Keratinocyte (primary cell): ENCODE results near the gene GJC3. TPM values are rescaled to one million over a fixed set of nuclear protein-coding genes. Genes with fewer than 3 reads are reported as not detected.
A peak's percentile ranks its signal among the peaks of the same experiment; 100 is the strongest.

Experiments used
- DNase-seq: peaks from one replicate; pipeline ENCODE4 v3.0.0-alpha.2; 2011; ENCODE audit warnings: low read depth, missing footprints, low spot score
- FAIRE-seq: peaks from 2 replicates; lab custom pipeline; 2011; peaks lifted over from hg19 to GRCh38; lab: Jason Lieb, UNC
- H2AFZ ChIP-seq: 2 replicates; pipeline ENCODE4 v1.6.0; 2012; ENCODE audit warnings: low read length, control low read depth, inconsistent platforms; ENCODE audit not compliant: control insufficient read depth
- H3K27ac ChIP-seq: 2 replicates; pipeline ENCODE4 v1.5.1; 2011; ENCODE audit warnings: low read length; ENCODE audit not compliant: control insufficient read depth, insufficient read depth
- H3K27me3 ChIP-seq: 3 replicates; pipeline ENCODE4 v1.6.0; 2011; ENCODE audit warnings: low read length; ENCODE audit not compliant: control insufficient read depth, insufficient read depth; ENCODE audit errors: extremely low read depth
- H3K36me3 ChIP-seq, 2 experiments: 2 replicates in 1 of 2; 3 replicates in 1 of 2; pipeline ENCODE4 v1.5.1; 2011; ENCODE audit warnings: low read length in 2 of 2, mild to moderate bottlenecking in 1 of 2; ENCODE audit not compliant: control insufficient read depth in 2 of 2, insufficient read depth in 2 of 2; ENCODE audit errors: extremely low read depth in 1 of 2
- H3K4me1 ChIP-seq: 3 replicates; pipeline ENCODE4 v1.5.1; 2011; ENCODE audit warnings: low read length; ENCODE audit not compliant: control insufficient read depth, insufficient read depth; ENCODE audit errors: extremely low read depth
- H3K4me2 ChIP-seq: 3 replicates; pipeline ENCODE4 v1.6.0; 2011; ENCODE audit warnings: low read depth, low read length; ENCODE audit not compliant: control insufficient read depth, insufficient read depth; ENCODE audit errors: extremely low read depth
- H3K4me3 ChIP-seq, 3 experiments: fragments of 200-600 bp in 1 of 3; sonication (generic) in 1 of 3; 2 replicates in 2 of 3; 3 replicates in 1 of 3; pipeline ENCODE4 v1.5.1; 2011 to 2016; ENCODE audit warnings: low read length in 3 of 3, mild to moderate bottlenecking in 3 of 3, control low read depth in 2 of 3, inconsistent platforms in 1 of 3, low read depth in 1 of 3, mixed read lengths in 1 of 3, mixed run types in 1 of 3, moderate library complexity in 1 of 3; ENCODE audit not compliant: control insufficient read depth in 2 of 3, insufficient read depth in 2 of 3; ENCODE audit errors: extremely low read depth in 1 of 3
- H3K79me2 ChIP-seq: 2 replicates; pipeline ENCODE4 v1.6.0; 2012; ENCODE audit warnings: low read length; ENCODE audit not compliant: control insufficient read depth, insufficient read depth
- H3K9ac ChIP-seq: 3 replicates; pipeline ENCODE4 v1.6.0; 2011; ENCODE audit warnings: low read length; ENCODE audit not compliant: control insufficient read depth, insufficient read depth; ENCODE audit errors: extremely low read depth
- H3K9me1 ChIP-seq: 3 replicates; pipeline ENCODE4 v1.6.0; 2011; ENCODE audit warnings: low read length; ENCODE audit not compliant: control insufficient read depth, insufficient read depth; ENCODE audit errors: extremely low read depth
- H3K9me3 ChIP-seq: 2 replicates; pipeline ENCODE4 v1.5.1; 2012; ENCODE audit warnings: low read depth, low read length; ENCODE audit not compliant: control insufficient read depth
- H4K20me1 ChIP-seq: 3 replicates; pipeline ENCODE4 v1.6.0; 2011; ENCODE audit warnings: low read length; ENCODE audit not compliant: control insufficient read depth, insufficient read depth; ENCODE audit errors: extremely low read depth
- EZH2 ChIP-seq: IDR thresholded peaks from one replicate; pipeline ENCODE4 v1.6.1; 2012; ENCODE audit warnings: inconsistent platforms, mild to moderate bottlenecking, low read length, moderate library complexity
- dilution Hi-C: fragments of 300-500 bp; cut with MboI; formaldehyde crosslinking; loops from one replicate; pipeline ENCODE4 v1.7.0; 2020; ENCODE audit warnings: low sequenced_read_pairs; ENCODE audit not compliant: extremely low pct_ligation_motif_present
- polyA plus RNA-seq, 5 experiments: library from polyadenylated mRNA; depleted of rRNA in 3 of 5; stranded (reverse) in 3 of 5; stranded (forward) in 1 of 5; unstranded in 1 of 5; fragments of >200 nt; gene quantifications; 1 replicate in 1 of 5; 2 replicates in 3 of 5; 3 replicates in 1 of 5; pipeline versions ENCODE4 v1.2.1 to v1.2.3, GENCODE V29; 2011 to 2012; ENCODE audit warnings: missing spikeins in 2 of 5, low read depth in 1 of 5, low replicate concordance in 1 of 5
- TF ChIP-seq, protein P1 (sequence below), 3 experiments: IDR thresholded peaks in 1 of 3; conservative IDR thresholded peaks in 1 of 3; optimal IDR thresholded peaks in 1 of 3; 2 replicates in 2 of 3; 3 replicates in 1 of 3; pipeline versions ENCODE3 to v1.5.1; 2011; ENCODE audit warnings: low read length in 3 of 3, mild to moderate bottlenecking in 3 of 3, moderate library complexity in 2 of 3, control low read depth in 1 of 3, inconsistent platforms in 1 of 3; ENCODE audit not compliant: insufficient read depth in 2 of 3; ENCODE audit errors: extremely low read depth in 1 of 3

GJC3 gene
- polyA plus RNA-seq, 1 donor (not counting 4 experiments of a cell fraction or from before 2014, with no cell fraction given), result not detected

DNA sequence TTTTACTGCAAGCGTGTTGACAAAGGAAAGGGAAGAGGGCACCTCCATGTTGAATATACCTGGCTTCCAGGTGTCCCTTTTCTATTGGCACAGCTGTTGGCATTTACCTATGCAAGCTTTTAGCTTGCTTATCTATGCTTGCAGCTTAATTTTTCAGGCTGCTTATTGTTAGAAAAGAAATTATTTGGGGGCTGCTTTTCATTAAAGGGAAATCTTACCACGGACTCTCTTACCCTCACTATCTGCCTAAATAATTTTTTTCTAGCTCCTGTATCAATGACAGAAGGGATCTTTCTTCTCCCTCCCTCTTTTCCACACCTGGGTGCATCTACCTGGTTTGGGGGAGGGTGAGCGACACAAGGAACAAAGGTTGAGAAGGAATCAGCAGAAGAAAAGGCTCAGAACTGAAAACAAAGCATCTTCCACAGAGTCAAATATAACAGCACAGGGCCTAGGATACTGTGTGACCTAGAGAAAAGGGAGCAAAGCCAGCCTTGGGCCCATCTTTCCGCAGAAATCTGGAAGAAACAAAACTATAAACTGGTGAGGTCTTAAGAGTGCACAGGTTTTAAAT lies 15.2 kb upstream of the GJC3 start:
- H3K36me3 ChIP-seq, result no peaks in the 10 kb centered on the region
- dilution Hi-C loops, result no loop called here
- FAIRE-seq, result no peak

DNA sequence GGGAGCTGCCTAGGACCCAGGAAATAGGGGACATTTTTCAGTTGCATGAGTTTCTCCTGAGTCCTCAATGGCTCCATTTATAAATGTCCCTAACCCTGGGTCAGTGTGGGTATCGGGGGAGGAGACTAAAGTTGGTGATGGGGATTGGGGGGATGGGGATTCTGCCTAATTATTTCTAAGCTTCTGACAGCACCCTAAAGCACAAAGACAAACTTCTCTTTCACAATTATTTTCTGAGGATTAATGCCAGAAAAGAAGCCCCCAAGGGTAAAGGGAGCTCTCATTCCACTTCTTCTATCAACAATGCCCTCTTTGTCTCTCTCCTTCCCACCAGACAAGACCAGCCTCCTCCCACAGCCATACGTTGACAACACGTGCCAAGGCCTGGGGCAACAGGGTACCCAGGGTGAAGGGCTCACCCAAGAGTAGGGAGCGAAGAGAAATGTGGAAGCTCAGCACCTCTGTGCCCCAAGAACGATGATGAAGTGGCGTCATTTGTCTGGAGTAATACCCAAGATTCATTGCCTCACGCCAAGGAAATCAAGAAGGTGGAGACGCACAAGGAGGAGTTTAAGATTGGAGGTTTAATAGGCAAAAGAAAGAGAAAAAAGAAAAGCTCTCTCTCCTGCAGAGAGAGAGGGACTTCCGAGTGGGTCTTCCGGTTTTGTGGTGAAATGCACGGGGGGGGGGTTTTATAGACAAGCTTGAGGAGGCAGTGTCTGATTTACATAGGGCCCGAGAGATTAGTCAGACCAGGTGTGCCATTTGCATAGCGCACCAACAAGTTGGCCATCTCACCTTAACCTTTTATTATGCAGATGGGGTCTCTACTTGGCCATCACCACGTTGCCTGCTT lies 14.4 kb upstream of the GJC3 start:
- no peak overlapping the region for H3K9ac ChIP-seq
- FAIRE-seq (no peak), DNase-seq (no peak)
- no peaks in the 10 kb centered on the region for H3K79me2 ChIP-seq
- H2AFZ ChIP-seq, result peak overlapping the region; percentile 50
- H3K27me3 ChIP-seq, result no peaks in the 10 kb centered on the region
- dilution Hi-C loops, result no loop called here
- TF ChIP-seq, protein P1, sequence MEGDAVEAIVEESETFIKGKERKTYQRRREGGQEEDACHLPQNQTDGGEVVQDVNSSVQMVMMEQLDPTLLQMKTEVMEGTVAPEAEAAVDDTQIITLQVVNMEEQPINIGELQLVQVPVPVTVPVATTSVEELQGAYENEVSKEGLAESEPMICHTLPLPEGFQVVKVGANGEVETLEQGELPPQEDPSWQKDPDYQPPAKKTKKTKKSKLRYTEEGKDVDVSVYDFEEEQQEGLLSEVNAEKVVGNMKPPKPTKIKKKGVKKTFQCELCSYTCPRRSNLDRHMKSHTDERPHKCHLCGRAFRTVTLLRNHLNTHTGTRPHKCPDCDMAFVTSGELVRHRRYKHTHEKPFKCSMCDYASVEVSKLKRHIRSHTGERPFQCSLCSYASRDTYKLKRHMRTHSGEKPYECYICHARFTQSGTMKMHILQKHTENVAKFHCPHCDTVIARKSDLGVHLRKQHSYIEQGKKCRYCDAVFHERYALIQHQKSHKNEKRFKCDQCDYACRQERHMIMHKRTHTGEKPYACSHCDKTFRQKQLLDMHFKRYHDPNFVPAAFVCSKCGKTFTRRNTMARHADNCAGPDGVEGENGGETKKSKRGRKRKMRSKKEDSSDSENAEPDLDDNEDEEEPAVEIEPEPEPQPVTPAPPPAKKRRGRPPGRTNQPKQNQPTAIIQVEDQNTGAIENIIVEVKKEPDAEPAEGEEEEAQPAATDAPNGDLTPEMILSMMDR (optimal IDR thresholded peaks at IDR 0.05 in 1 of 3, IDR thresholded peaks at IDR 0.05 in 1 of 3, conservative IDR thresholded peaks at IDR 0.05 in 1 of 3; ENCODE audit: extremely low read depth in 1 of 3, insufficient read depth in 2 of 3, low read length in 3 of 3), result no peak
- TF ChIP-seq EZH2, result no peak
- H3K4me3 ChIP-seq, result no peak overlapping the region
- no peak overlapping the region for H3K27ac ChIP-seq
- peak overlapping the region; percentile 8 for H3K4me2 ChIP-seq
- H3K4me1 ChIP-seq, result no peaks in the 10 kb centered on the region
- H3K9me1 ChIP-seq, result no peaks in the 10 kb centered on the region
- no peaks in the 10 kb centered on the region for H3K36me3 ChIP-seq
- H4K20me1 ChIP-seq, result no peaks in the 10 kb centered on the region
- H3K9me3 ChIP-seq, result no peaks in the 10 kb centered on the region

More for the DNA sequence above, 15.2 kb upstream of the GJC3 start:
- no peak for DNase-seq
- Histone ChIP-seq H3K9me3 (no peaks in the 10 kb centered on the region), H3K4me2 (no peak overlapping the region), H3K27ac (no peak overlapping the region), H2AFZ (no peak overlapping the region), H3K9ac (no peak overlapping the region), H4K20me1 (no peaks in the 10 kb centered on the region), H3K4me3 (no peak overlapping the region), H3K79me2 (no peaks in the 10 kb centered on the region), H3K9me1 (no peaks in the 10 kb centered on the region), H3K27me3 (no peaks in the 10 kb centered on the region), H3K4me1 (no peaks in the 10 kb centered on the region)
- no peak for TF ChIP-seq EZH2
- TF ChIP-seq, protein P1 (optimal IDR thresholded peaks at IDR 0.05 in 1 of 3, IDR thresholded peaks at IDR 0.05 in 1 of 3, conservative IDR thresholded peaks at IDR 0.05 in 1 of 3; ENCODE audit: extremely low read depth in 1 of 3, insufficient read depth in 2 of 3, low read length in 3 of 3), result no peak
